SJCRH30 (cell line): ENCODE measurements around the gene PICK1. TPM values are rescaled to one million over a fixed set of nuclear protein-coding genes. Genes with fewer than 3 reads are reported as not detected.

Source experiments
- DNase-seq, 2 experiments: peaks; one replicate each; pipeline ENCODE4 v3.0.0-alpha.2; 2015 to 2020
- H3K27ac ChIP-seq: fragments of 250-450 bp; sonication (Bioruptor Pico); 2 replicates; pipeline ENCODE4 v1.5.1; 2020; ENCODE audit warnings: mild to moderate bottlenecking, moderate library complexity
- H3K27me3 ChIP-seq: fragments of 250-450 bp; sonication (Bioruptor Pico); 2 replicates; pipeline ENCODE4 v1.5.1; 2020; ENCODE audit warnings: mild to moderate bottlenecking, moderate library complexity
- H3K36me3 ChIP-seq: fragments of 250-450 bp; sonication (Bioruptor Pico); 2 replicates; pipeline ENCODE4 v1.5.1; 2020; ENCODE audit warnings: mild to moderate bottlenecking, moderate library complexity
- H3K4me1 ChIP-seq: fragments of 250-450 bp; sonication (Bioruptor Pico); 2 replicates; pipeline ENCODE4 v1.5.1; 2020; ENCODE audit warnings: mild to moderate bottlenecking, moderate library complexity
- H3K4me3 ChIP-seq: fragments of 250-450 bp; sonication (Bioruptor Pico); 2 replicates; pipeline ENCODE4 v1.5.1; 2020; ENCODE audit warnings: mild to moderate bottlenecking, moderate library complexity
- H3K9me3 ChIP-seq: fragments of 250-450 bp; sonication (Bioruptor Pico); replicated peaks from 2 replicates; pipeline ENCODE4 v1.5.1; 2020; ENCODE audit warnings: mild to moderate bottlenecking, moderate library complexity
- total RNA-seq: library from RNA; depleted of rRNA; stranded (reverse); fragments of >200 nt; shearing (Covaris generic); gene quantifications from 2 replicates; pipeline ENCODE4 v1.2.3, GENCODE V29; 2014

Gene PICK1
- total RNA-seq, 1 experiment from 2014 or later = 0.45 TPM

DNA sequence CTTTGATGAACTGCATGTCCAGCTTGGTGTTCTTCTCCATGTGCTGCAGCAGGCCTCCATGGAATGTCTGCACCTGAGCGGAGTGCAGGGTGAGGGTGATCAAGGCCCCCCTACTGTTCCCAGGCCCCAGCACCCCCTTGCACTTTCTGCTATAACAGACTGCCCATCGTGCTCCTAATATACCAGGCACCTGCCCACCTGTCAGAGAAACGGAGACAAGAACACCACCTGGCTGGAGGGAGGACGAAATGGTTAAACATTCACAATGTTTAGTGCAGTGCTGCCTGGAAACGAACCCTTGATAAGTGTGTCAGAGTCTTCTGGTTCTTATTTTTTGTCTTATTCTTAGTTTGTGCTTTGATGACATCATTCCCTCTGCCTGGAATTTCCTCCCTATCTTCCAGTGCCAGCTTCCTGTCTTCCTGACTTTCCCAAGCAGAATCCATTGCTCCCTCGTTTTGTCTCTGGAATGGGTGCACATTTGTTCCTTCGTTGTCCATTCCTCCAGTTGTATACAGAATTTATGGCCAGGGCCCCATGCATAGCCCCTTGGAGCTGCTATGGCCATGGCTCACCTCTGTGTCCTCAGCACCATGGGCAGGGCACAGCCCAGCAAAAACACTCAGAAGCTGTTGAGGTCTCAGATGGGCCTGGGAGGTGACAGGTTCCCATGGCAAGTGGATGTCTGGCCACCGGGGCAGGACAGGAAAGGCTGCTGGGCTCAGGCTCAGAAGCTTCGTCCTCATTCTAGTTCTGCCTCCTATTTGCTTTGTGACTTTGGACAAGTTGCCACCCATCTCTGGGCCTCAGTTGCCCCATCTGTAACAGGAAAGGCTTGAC, 41.4 kb downstream of the PICK1 start:
- Histone ChIP-seq H3K9me3 (no peaks in the 10 kb centered on the region), H3K27me3 (peaks cover 5% of the 10 kb centered on the region; the same call in 1 of the 2 replicates), H3K4me3 (no peak overlapping the region), H3K27ac (no peak overlapping the region), H3K4me1 (no peaks in the 10 kb centered on the region), H3K36me3 (no peaks in the 10 kb centered on the region)
- DNase-seq = no peak

DNA sequence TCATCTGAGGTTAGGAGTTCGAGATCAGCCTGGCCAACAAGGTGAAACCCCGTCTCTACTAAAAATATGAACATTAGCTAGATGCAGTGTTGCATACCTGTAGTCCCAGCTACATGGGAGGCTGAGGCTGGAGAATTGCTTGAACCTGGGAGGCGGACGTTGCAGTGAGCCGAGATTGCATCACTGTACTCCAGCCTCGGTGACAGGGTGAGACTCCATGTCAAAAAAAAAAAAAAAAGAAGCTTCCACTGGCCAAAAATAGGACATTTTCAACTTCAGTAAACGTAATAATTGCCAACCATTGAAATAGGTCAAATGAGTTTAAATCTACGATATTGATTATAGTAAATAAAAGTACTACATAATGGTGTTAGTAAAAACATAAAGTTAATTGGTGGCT, 46.4 kb downstream of the PICK1 start:
- DNase-seq = no peak
- H3K27ac ChIP-seq = no peak overlapping the region
- no peaks in the 10 kb centered on the region for H3K9me3 ChIP-seq
- H3K4me3 ChIP-seq = no peak overlapping the region
- peaks cover 11% of the 10 kb centered on the region for H3K4me1 ChIP-seq
- no peaks in the 10 kb centered on the region for H3K27me3 ChIP-seq
- no peaks in the 10 kb centered on the region for H3K36me3 ChIP-seq

DNA sequence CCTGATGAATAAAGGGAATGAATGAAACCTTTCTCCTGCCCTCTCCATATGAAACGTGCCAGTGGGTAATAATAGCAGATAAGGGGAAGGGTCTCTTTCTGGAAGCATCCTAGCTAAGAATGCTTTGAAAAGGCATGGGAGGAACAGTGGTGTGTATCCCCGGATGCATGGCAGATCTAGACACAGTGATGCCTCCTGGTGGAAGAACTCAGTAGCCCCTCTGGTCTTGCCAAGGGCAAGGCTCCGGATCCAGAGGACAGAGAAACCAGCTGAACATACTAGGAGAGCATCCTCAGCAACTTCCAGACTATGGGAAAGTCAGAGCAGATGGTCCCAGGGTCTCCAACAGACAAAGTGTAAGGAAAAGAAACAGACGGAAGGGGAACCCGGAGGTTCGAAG, 46.9 kb downstream of the PICK1 start:
- Histone ChIP-seq H3K4me3 (no peak overlapping the region), H3K36me3 (no peaks in the 10 kb centered on the region), H3K4me1 (peaks cover 11% of the 10 kb centered on the region), H3K27me3 (no peaks in the 10 kb centered on the region), H3K27ac (no peak overlapping the region), H3K9me3 (no peaks in the 10 kb centered on the region)
- DNase-seq = peak; percentile 38 to 52

DNA sequence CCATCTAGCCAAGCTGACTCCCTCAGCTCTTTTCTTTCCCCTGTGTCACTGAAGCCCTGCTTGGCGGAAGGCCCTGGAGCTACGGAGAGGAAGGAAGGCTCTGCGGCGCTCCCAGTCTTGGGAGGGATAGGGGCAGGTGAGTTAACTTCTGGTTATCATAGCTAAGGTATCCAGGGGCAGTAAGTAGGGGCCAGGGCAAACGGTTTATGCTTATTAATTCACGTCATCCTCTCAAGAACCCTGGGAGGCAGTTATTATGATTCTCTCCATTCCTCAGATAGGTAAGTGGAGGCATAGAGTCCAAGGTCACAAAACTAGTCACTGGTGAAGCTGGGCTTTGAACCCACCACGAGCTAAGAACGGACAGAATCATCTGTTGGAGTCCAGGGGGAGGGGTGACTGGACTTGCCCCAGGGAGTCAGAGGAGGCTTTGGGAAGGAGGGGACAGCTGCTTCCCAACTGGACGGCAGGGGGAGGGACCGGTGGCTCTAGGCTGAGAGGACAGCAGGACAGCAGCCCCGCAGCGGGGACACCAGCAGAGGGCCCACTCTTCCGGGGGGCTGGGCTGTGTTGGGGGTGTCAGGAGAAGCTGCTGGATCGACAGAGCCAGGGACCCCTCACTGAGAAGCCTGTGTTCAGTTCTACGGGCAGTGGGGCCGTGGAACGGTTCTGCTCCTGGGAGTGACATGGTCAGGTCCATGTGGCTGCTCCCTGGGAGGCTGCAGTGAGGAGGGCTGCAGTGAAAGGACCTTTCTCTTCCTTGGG, 49.8 kb downstream of the PICK1 start:
- no peaks in the 10 kb centered on the region for H3K36me3 ChIP-seq
- peaks cover 11% of the 10 kb centered on the region for H3K4me1 ChIP-seq
- no peak overlapping the region for H3K27ac ChIP-seq
- no peaks in the 10 kb centered on the region for H3K27me3 ChIP-seq
- H3K9me3 ChIP-seq = no peaks in the 10 kb centered on the region
- DNase-seq = peak; percentile 43 to 44
- H3K4me3 ChIP-seq = no peak overlapping the region

DNA sequence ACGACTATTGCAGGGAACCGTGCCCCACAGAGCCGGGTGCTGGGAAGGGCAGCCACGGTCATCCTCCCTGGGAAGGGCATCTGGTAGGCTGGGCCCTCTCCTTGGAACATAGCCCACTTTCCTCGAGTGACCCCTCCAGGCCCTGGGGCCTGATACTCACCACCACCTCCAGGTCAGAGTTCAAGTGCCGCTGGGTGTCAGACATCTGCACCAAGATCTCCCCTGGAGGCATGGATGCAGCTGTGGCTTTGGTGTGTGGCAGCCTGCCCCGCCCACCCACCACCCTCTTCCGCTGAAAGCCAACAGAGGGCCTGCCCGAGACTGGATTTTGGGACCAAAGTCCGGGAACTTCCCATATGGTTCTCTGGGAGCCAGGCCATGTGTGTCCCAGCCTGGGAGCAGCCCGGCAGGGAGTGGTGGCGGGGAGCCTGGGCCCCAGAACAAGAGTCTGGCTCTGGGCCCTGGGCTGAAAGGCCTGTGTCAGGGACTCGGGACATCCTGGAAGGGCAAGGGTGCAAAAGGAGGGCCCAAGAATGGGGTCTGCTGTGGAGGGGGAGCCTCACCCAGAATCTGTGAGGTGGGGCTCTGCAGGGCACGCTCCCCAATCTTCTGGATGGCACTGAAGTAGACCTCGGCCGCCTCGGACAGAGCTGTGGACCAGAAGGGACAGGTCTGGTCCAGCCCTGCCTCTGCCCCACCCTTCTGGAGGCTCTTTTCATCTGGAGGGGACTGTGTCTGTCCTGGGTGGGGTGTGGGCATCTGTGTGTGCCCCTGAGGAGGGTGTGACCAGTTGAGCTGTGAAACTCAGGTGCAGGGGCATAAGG, 50.7 kb downstream of the PICK1 start:
- Histone ChIP-seq H3K27me3 (no peaks in the 10 kb centered on the region), H3K9me3 (no peaks in the 10 kb centered on the region), H3K36me3 (no peaks in the 10 kb centered on the region), H3K4me3 (no peak overlapping the region), H3K4me1 (peaks cover 11% of the 10 kb centered on the region), H3K27ac (no peak overlapping the region)
- DNase-seq = peak; percentile 55 to 64

DNA sequence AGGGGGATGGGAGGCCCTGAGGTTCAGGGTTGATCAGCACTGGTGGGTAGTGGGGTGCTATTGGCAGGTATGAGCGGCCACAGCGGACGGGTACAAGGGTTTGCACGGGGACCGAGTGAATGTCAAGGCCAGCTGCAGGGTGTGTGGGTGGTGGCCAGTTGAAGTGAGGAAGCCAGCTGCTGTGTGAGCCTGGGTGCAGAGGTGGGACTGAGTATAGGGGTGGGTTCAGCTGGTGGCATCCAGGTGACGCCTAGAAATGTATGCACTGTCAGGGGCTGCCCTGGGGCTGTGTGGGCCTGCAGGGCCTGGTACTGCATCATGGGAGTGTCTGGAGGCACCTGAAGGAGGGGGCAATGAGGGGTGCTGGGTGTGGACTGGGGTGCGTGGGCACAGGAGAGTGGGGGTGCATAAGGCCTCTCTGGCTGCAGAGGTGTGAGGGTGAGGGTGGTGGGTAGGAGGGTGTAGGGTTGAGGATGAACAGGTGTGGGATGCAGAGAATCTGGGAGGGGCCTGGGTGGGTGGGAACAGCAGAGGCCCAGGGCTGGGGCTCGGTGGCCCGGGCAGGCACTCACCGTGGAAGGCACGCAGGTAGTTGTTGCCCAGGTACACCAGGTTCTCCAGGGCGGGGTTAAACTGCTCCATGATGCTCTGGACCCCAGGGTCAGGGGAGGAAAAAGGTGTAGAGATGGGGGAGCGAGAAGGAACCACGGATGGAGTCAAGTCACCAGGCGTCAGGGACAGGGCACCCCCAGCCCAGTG, 51.5 kb downstream of the PICK1 start:
- H3K4me3 ChIP-seq = no peak overlapping the region
- peaks cover 11% of the 10 kb centered on the region for H3K4me1 ChIP-seq
- no peaks in the 10 kb centered on the region for H3K27me3 ChIP-seq
- DNase-seq = peak; percentile 30 to 35
- H3K36me3 ChIP-seq = no peaks in the 10 kb centered on the region
- no peaks in the 10 kb centered on the region for H3K9me3 ChIP-seq
- H3K27ac ChIP-seq = no peak overlapping the region

DNA sequence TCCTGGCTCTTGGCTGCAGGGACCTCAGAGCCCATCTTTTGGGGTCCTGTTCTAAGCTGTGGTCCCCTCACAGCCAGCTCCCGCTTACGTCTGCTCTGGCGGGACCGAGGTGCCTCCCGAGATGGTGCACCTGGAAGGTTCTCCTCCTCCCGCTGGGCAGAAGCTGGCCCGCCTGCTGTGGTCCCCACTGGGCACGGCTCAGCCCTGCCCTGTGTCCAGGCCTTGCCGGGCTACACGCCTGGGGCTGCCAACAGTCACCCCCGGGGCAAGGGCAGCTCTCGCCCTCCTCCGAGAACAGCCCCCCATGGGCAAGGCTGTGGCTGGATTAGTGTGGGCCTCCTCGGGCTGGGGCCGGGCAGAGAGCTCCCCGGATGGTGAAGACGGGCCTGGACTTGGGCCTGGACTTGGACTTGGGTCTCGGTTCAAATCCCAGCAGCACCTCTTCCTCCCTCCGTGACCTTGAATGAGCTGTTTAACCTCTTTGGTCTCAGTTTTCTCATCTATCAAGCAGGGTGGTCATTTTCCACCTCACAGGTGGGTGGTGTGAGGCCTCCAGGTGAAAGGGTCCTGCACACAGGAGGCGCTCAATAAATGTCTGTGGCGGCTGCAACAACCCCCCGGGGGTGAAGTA, 52.3 kb downstream of the PICK1 start:
- no peaks in the 10 kb centered on the region for H3K9me3 ChIP-seq
- H3K4me3 ChIP-seq = no peak overlapping the region
- H3K27me3 ChIP-seq = no peaks in the 10 kb centered on the region
- H3K36me3 ChIP-seq = no peaks in the 10 kb centered on the region
- H3K27ac ChIP-seq = no peak overlapping the region
- H3K4me1 ChIP-seq = peaks cover 11% of the 10 kb centered on the region
- no peak for DNase-seq

DNA sequence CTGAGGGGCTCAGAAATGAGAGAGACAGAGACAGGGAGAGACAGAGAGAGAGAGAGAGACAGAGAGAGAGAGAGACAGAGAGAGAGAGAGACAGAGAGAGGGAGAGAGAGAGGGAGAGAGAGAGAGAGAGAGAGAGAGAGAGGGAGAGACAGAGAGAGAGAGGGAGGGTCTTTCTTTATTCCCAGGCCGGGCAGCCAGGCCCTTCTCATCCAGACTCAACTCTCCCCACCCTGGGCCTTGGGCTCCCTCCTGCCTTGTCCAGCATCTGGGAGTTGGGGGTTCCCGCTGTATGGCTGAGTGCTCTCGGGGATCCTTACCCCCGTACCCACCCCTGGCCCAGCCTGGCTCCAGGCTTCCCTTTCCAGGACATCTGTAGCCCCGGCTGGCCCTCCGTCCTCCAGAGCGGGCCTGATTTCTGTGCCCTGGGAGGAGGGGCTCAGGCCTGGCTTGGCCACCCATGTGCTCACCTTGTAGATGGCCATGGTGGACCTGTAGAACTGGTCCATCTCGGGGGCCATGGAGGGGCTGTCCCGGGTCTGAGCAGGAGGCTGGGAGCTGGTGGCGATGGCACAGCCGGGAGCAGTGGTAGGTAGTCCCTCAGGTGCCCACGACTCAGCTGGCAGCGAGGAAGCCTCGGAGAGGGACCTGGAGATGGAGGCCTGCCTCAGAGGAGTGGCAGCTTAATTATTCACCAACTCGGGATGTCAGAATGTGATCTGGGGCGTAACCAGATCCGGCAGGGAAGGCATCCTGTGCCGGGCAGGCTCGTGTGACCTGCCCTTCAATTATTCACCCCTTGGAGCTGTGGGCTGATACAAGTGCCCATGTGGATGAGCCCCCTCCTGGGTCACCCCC, 53.0 kb downstream of the PICK1 start, which contains the start of gene BAIAP2L2:
TSS of gene BAIAP2L2 (minus strand) at position 677 of the 855 bp plus-strand sequence. CDS start at position 518, 159 bp downstream.
- H3K4me1 ChIP-seq = peaks cover 11% of the 10 kb centered on the region
- no peak within 1 kb of the TSS for H3K4me3 ChIP-seq
- H3K36me3 ChIP-seq = no peaks in the 10 kb centered on the region
- DNase-seq = no peak
- no peak within 1 kb of the TSS for H3K27ac ChIP-seq
- H3K27me3 ChIP-seq = no peaks in the 10 kb centered on the region
- H3K9me3 ChIP-seq = no peaks in the 10 kb centered on the region

DNA sequence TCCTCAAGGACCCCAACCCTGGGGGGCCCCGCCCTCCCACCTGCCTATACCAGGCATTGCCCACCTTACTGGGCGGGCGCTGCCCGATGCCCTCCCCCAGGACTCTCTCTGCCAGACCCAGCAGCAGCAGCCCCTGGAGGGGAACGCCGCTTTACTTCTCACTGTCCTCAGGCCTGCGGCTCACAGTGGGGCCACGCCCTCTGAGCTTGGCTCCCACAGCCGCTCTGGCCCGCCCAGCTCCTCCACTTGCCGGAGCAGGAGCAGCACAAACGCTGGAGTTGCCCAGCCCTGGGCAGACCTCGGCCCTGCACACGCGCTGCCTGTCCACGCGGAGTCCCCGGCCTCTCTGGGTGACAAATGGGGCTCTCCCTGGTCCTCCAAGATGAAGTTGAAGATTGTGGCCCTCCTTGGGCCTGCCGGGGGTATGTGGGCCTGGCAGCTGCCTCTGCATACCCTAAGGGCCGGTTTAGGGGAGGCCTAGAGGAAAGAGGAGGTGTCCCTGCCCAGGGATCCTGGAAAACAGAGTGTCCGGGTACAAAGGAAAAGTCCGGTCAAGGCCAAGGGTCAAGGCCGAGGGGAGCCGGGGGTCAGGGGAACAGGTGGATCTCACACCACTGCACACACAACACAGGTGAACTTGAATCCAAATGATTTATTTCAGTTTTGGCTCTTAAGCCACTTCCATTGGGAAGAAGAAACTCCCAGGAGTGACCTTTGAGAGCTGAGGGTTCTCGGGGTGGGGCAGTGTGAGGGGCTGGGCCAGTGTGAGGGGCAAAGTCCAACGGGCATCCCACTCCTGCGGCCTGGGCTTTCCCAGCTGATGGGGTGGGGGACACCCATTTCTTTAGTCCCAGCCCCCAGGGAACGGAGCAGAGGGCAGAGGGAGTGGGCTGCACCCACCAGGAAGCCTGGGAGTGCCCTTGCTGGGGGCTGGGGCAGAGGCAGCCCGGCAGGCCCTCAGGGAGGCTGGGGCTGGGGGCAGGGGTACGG, 54.0 kb downstream of the PICK1 start:
- no peak overlapping the region for H3K4me3 ChIP-seq
- no peaks in the 10 kb centered on the region for H3K27me3 ChIP-seq
- no peaks in the 10 kb centered on the region for H3K9me3 ChIP-seq
- H3K36me3 ChIP-seq = no peaks in the 10 kb centered on the region
- DNase-seq = peak; percentile 34 to 45
- H3K27ac ChIP-seq = no peak overlapping the region
- peaks cover 11% of the 10 kb centered on the region for H3K4me1 ChIP-seq

DNA sequence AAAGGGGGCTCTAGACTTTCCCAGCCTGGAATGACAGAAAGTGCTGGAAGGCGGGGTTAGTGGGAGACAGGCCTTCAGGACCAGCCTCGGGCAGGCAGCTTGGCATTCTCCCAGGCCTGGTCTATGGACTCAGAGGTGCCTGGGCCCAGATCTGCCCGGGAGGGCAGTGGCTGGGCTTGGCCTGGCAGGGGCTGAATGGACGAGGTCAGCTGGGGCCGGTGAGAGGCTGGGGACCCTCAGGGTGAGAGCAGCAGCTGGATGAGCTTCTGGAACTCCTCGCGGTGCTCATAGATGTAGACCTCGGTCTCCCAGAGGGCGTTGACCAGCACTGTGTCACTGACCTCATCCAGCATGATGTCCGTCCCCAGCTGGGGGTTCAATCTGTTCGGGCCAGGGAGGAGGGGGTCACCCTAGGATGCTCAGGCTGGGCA, 54.7 kb downstream of the PICK1 start:
- no peak overlapping the region for H3K4me3 ChIP-seq
- no peak overlapping the region for H3K27ac ChIP-seq
- peaks cover 11% of the 10 kb centered on the region for H3K4me1 ChIP-seq
- no peaks in the 10 kb centered on the region for H3K9me3 ChIP-seq
- no peaks in the 10 kb centered on the region for H3K27me3 ChIP-seq
- H3K36me3 ChIP-seq = no peaks in the 10 kb centered on the region
- DNase-seq = no peak

DNA sequence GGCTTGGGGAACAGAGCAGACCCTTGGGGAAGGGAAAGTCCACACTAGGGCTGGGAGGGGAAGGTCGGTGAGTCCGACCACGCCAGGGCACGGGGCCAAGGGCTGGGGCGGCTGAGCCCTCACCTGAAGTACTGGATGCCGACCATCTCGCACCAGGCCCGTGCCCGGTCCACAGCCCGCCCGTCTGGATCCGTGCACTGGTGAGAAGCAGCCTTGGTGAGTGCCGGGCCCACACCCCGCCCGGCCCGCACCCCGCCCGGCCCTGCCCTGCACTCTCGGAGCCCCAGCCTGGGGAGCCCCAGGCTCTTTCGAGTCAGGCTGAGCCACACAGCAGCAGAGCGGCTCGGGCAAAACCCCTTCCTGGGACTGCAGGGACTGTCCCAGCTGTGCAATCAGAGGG, 55.2 kb downstream of the PICK1 start:
- Histone ChIP-seq H3K4me1 (peaks cover 11% of the 10 kb centered on the region), H3K4me3 (no peak overlapping the region), H3K9me3 (no peaks in the 10 kb centered on the region), H3K27me3 (no peaks in the 10 kb centered on the region), H3K27ac (no peak overlapping the region), H3K36me3 (no peaks in the 10 kb centered on the region)
- DNase-seq = no peak
